Measurements from ENCODE around the gene TPRN.

DNA sequence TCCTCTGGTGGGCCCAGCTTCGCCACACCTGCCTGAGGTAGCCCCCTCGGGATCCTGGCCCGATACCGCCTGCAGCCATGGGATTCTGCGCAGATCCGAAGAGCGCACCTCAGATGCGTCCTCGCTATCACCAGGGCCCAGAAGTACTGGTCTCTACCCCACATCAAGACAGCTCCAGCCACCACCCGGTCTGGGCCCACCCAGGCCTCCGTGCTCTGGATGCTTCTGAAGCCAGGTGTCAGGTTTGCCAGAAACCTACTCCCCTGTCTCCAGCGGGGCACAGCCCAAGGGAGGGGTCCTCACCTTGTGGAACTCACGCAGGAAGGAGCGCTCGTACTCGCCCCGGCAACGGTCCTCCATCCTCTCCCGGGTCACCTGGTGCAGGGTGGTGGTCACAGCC, 14.6 kb downstream of the TPRN start:
- TF ChIP-seq TAF1 (IDR thresholded peaks at IDR 0.05; ENCODE audit: low read depth) (no peak), TEAD4 (IDR thresholded peaks at IDR 0.05) (no peak), EP300 (IDR thresholded peaks at IDR 0.05; ENCODE audit: borderline replicate concordance) (no peak), EGR1 (IDR thresholded peaks at IDR 0.05) (no peak), RAD21 (IDR thresholded peaks at IDR 0.05; ENCODE audit: low read depth) (no peak), YY1 (IDR thresholded peaks at IDR 0.05; ENCODE audit: low read depth) (no peak), CEBPB (IDR thresholded peaks at IDR 0.05) (no peak), FOXM1 (IDR thresholded peaks at IDR 0.05; ENCODE audit: borderline replicate concordance, low read depth) (no peak), CREB1 (IDR thresholded peaks at IDR 0.05; ENCODE audit: low read depth) (no peak)
- TF ChIP-seq, protein P1, sequence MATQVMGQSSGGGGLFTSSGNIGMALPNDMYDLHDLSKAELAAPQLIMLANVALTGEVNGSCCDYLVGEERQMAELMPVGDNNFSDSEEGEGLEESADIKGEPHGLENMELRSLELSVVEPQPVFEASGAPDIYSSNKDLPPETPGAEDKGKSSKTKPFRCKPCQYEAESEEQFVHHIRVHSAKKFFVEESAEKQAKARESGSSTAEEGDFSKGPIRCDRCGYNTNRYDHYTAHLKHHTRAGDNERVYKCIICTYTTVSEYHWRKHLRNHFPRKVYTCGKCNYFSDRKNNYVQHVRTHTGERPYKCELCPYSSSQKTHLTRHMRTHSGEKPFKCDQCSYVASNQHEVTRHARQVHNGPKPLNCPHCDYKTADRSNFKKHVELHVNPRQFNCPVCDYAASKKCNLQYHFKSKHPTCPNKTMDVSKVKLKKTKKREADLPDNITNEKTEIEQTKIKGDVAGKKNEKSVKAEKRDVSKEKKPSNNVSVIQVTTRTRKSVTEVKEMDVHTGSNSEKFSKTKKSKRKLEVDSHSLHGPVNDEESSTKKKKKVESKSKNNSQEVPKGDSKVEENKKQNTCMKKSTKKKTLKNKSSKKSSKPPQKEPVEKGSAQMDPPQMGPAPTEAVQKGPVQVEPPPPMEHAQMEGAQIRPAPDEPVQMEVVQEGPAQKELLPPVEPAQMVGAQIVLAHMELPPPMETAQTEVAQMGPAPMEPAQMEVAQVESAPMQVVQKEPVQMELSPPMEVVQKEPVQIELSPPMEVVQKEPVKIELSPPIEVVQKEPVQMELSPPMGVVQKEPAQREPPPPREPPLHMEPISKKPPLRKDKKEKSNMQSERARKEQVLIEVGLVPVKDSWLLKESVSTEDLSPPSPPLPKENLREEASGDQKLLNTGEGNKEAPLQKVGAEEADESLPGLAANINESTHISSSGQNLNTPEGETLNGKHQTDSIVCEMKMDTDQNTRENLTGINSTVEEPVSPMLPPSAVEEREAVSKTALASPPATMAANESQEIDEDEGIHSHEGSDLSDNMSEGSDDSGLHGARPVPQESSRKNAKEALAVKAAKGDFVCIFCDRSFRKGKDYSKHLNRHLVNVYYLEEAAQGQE (IDR thresholded peaks at IDR 0.05; ENCODE audit: low read depth): no peak
- TF ChIP-seq, protein P2, sequence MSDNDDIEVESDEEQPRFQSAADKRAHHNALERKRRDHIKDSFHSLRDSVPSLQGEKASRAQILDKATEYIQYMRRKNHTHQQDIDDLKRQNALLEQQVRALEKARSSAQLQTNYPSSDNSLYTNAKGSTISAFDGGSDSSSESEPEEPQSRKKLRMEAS (IDR thresholded peaks at IDR 0.05): no peak
- TF ChIP-seq, protein P3, sequence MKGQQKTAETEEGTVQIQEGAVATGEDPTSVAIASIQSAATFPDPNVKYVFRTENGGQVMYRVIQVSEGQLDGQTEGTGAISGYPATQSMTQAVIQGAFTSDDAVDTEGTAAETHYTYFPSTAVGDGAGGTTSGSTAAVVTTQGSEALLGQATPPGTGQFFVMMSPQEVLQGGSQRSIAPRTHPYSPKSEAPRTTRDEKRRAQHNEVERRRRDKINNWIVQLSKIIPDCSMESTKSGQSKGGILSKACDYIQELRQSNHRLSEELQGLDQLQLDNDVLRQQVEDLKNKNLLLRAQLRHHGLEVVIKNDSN (IDR thresholded peaks at IDR 0.05): no peak
